Nucleus accumbens (tissue), 56 donors: ENCODE measurements around the gene FCER2.
"Not testable (repeated sequence)": the region's sequence is repeated elsewhere in the genome, so short reads cannot be mapped to it uniquely, and the experiment has no call there.

Experiments
- DNase-seq, 56 donors: peaks; one replicate each; lab custom pipeline; 2025; lab: John Stamatoyannopoulos, UW

Gene FCER2

DNA sequence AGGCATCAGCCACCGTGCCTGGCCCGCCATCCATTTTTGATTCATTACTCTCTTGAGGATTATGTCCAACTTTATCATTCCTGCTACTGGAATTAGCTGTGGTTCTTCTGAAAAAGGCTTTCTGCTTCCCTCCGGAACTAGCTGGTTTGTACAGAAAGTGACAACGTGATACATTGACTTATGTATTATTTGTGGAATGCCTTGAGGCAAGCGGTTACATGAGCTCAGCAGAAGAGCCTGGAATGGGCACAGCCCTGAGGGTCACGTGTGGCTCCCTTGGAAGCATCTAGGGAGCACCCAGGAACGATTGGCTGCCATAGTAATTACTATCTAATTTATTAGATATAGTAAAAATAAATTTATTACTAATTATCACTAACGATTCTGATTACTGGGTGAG, 47.5 kb downstream of the FCER2 start:
- no peak for DNase-seq

DNA sequence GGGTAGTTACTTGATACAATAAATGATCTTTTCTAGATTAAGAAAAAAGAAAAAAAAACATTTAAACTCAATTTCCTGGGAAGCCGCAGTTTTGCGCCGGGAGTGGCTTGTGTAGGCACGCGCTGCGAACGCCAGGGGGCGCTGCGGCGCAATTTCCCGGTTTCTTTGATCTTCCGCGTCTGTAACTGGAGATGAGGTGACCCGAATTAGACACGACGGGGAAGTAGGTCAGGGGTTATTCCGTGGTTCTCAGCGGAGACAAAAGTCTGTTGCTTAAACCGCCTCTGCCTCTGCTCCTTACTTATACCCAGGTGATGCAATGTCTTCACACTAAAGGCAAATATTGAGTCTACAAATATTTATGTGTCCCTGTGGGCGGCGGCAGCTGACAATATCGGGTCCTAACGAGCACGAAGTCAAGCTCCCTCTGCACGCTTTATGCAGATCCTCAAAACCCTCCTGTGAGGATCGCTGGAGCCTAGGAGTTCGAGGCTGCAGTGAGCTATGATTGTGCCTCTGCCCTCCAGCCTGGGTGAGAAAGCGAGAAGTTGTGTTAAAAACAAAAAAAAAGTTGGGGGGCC, 49.8 kb downstream of the FCER2 start:
- peak in 48 of 56 donors; percentile 4 to 86 (median 55) for DNase-seq

DNA sequence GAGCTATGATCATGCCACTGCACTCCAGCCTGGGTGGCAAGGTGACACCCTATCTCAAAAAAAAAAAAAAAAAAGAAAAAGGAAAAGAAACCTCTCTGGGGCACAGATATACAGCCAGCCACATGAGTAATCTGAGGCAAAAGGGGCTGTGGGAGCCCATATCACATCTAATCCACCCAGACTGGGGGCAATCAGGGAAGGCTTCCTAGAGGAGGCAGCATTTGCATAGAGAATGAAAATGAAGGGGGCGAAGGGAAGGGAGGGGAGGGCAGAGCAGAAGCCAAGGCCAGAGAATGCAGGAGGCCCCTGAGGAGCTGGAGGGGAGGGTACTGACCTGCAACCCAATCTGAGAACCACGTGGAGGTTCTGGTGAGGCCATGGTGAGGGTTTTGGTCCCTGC, 51.8 kb downstream of the FCER2 start:
- no peak for DNase-seq

DNA sequence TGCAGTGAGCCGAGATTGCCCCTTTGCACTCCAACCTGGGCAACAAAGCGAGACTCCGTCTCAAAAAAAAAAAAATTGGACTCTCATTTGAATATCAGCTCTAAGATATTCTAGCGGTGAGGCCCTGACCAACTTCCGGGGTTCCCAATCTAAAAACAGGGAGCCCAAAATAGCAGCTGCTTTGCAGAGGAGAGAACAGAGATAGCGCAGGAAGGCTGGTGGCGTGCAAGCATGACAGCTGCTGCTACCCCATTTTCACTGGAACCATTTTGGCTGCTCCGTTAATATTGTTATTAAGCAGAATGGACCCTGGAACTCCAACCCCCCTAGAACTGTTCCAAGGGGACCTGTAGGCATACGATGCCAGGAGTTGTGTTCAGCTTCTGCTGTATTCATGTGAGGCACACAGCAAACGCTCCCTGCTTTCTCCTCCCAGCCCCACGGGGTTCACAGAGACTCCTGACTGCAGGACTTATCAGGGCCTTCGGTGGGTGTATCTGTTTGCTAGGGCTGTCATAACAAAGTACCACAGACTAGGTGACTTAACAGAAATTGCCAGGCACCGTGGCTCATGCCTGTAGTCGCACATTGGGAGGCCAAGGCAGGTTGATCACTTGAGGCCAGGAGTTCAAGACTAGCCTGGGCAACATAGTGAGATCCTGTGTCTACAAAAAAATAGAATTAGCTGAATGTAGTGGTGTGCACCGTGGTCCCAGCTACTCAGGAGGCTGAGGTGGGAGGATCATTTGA, 53.5 kb downstream of the FCER2 start:
- DNase-seq = no peak

DNA sequence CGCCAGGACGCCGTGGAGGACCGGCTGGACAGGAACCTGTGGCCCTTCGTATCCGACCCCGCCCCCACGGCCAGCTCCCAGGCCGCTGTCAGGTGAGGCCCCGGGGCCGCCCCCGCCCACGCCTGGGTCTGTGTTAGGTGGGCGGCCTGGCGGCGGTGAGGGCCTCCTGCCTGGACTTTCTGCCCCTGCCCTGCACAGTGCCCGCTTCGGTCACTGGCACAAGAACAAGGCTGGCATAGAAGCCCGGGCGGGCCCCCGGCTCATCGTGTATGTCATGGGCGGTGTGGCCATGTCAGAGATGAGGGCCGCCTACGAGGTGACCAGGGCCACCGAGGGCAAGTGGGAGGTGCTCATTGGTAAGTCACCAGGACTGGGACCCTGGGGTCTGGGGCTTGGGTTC, 54.8 kb downstream of the FCER2 start:
- no peak for DNase-seq

DNA sequence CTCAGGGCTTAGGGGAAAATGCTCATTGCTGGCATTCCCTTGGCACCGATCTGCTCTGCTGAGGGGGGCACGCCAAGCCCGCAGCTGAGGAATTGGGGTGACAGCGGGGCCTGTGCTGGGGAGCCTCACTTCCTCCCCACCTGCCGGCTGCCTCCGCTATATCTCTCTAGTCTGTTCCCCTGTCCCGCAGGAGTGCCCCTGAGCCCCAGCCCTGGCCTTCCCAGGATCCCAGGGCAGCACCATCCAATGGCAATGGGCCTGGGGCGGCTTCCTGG, 55.6 kb downstream of the FCER2 start:
- no peak for DNase-seq

DNA sequence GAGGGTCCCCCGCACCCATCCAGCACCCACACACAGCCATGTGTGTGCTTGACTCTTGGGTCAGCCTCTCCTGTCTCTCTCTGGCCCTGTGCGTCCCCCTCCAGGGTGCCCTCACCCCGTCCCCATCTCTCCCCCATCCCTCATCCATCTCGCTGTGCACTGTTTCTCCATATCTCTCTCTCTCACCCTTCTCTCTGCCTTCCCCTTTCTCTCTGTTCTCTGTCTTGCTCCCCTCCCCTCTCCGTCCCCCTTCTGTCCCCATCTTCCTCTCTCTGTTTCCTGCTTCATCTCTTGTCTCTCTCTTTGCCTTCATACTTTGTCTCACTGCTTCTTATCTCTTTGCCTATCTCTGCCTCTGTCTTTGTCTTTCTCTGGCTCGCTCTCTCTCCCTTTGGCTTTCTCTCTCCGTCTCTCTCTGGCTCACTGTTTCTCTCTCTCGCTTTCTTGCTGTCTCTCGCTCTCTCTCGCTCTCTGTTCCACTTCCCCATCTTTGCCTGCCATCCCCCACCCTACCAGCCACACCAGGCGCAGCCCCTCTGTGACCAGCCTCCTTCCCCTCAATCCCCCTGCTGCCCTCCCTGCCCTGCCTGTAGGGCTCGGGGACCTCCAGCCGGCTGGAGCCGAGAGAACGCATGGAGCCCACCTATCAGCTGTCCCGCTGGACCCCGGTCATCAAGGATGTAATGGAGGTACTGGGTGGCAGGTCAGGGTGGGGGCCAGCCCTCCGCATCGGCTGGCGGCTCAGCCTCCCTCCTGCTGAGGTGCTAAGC, 56.1 kb downstream of the FCER2 start:
- no peak for DNase-seq

DNA sequence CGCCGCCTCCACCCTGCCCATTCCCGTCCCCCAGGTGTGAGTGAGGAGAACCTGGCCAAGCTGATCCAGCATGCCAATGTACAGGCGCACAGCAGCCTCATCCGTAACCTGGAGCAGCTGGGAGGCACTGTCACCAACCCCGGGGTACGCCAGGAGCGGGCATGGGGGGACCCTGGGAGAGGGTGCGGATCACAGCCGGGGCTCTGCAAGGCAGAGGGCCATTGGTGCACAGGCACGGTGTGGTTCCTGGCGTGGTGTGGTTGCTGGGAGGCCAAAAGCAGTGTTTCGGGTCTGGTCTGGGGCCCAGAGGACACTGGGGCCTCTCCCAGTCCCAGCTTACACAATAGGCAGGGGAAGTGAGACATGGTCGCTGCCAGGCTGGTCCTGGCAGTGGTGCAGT, 56.8 kb downstream of the FCER2 start:
- DNase-seq = no peak

DNA sequence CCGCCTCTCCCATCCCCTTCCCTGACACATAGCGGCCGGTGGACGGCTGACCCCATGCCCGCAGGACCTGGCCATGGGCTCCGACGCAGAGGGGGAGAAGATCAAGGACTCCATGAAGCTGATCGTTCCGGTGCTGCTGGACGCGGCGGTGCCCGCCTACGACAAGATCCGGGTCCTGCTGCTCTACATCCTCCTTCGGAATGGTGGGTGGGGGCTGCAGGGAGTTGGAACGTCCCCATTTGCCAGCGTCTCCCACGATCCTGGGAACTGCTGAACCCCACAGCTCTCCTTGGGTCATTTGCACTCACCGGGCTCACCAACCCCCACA, 57.4 kb downstream of the FCER2 start:
- DNase-seq = no peak

DNA sequence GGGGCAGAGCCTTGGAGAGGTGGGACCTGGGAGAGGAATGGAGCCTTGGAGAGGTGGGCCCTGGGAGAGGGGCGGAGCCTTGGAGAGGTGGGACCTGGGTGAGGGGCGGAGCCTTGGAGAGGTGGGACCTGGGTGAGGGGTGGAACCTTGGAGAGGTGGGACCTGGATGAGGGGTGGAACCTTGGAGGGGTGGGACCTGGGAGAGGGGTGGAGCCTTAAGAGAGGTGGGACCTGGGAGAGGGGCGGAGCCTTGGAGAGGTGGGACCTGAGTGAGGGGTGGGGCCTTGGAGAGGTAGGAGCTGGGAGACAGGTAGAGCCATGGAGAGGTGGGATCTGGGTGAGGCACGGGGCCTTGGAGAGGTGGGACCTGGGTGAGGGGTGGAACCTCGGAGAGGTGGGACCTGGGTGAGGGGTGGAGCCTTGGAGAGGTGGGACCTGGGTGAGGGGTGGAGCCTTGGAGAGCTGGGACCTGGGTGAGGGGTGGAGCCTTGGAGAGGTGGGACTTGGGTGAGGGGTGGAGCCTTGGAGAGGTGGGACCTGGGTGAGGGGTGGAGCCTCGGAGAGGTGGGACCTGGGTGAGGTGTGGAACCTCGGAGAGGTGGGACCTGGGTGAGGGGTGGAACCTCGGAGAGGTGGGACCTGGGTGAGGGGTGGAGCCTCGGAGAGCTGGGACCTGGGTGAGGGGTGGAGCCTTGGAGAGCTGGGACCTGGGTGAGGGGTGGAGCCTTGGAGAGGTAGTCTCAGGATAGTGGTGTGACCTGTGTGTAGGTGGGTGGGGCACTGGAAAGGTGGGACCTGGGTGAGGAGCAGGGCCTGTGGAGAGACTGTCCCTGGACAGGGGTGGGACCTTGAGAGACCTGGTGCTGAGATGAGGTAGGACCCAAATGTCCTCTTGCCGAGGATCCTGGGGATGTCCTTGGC, 58.0 kb downstream of the FCER2 start:
- DNase-seq = not testable (repeated sequence)

DNA sequence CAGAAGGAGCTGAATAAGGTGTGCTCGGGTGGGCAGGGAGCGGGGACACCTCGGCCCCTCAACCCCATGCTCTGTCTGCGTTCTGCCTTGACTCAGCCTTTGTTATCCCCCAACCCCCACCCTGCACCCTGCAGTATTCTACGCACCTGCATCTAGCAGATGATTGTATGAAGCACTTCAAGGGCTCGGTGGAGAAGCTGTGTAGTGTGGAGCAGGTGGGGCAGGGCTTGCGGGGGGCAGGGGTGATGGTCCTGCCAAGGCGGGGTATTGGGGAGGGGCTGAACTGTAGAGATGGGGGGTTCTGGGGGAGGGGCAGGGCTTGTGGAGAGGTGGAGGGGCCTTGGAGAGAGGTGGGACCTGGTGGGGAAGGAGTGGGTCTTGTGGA, 58.9 kb downstream of the FCER2 start:
- no peak for DNase-seq

DNA sequence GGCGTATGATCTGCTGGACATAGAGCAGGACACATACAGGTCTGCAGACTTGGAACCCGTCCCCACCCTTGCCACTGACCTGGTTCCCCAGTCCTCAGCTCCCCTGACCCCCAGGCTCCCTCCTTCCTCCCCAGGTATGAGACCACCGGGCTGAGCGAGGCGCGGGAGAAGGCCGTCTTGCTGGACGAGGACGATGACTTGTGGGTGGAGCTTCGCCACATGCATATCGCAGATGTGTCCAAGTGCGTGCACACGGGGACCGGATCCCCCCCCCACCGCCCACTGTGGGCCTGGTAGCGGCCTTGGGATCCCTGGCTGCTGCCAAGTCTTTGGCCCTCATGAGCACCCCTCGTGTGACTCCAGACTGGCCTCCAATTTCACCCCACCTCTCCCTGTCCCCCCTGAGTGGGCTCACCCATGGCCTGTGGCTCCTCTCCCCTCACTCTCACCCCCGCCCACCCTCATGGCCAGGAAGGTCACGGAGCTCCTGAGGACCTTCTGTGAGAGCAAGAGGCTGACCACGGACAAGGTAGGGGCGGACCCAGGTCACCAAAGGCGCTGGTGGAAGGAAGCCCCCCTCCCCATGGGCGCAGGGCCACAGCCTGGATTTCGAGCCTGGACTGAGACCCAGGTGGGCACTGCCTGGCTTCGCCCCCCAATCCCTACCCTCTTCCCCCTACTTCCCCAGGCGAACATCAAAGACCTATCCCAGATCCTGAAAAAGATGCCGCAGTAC, 59.5 kb downstream of the FCER2 start:
- no peak for DNase-seq

DNA sequence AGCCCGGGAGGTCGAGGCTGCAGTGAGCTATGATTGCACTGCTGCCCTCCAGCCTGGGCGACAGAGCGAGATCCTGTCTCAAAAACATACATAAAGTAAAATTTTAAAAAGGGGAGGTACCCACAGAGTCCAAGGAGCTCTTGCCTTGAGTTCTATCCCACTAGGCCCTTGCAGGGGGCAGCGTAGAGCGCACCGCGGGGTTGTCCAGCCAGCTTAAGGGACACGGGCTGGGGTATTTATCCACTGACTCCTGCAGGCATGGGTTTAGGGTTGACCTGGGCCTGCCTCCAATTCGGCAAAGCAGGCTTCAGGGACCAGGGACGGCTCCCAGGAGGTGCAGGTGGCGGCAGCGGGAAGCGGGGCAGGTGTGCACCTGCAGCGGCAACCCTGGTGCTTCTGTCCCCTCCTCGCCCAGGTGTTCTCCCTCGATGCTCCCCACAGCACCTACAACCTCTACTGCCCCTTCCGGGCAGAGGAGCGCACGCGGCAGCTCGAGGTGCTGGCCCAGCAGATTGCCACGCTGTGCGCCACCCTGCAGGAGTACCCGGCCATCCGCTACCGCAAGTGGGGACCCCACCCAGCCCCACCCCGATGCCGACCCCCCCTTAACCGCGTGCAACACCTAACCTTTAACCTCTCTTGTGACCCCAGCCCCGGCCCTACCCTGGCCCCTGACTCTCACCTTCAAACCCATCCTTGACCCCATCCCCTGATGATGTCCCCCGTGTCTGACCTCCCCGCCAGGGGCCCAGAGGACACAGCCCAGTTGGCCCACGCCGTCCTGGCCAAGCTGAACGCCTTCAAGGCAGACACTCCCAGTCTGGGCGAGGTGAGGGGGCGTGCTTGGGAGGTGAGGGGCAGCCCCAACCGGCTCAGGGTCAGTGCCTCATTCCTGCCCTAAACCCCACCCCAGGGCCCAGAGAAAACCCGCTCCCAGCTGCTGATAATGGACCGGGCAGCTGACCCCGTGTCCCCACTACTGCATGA, 60.3 kb downstream of the FCER2 start:
- no peak for DNase-seq

DNA sequence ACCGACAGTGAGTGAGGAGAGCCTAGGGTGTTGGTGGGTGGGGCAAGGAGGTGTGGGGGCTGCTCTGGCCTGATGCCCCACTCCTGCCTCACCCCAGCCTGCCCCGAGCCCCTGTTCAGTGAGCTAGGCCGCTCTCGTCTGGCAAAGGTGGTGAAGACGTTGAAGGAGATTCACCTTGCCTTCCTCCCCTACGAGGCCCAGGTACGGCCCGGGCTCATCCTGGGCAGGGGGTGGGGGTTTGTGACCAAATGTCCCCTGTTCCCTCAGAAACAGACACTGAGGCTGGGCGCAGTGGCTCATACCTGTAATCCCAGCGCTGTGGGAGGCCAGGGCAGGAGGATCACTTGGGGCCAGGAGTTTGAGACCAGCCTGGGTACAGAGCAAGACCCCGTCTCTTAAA, 61.1 kb downstream of the FCER2 start:
- DNase-seq = no peak

DNA sequence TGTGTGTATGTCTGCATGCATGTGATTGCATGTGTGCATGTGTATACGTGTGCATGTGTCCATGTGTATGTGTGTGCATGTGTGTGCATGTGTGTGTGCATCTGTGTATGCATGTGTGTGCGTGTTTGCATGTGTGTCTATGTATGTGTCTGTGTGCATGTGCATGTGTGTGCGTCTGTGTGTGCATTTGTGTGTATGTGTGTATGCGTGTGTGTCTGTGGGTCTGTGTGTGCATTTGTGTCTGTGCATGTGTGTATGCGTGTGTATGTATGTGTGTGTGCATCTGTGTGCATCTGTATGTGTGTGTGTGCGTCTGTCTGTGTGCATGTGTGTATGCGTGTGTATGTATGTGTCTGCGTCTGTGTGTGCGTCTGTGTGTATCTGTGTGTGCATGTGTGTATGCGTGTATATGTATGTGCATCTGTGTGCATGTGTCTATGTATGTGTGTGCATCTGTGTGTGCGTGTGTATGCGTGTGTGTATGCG, 62.0 kb downstream of the FCER2 start:
- DNase-seq = no peak

DNA sequence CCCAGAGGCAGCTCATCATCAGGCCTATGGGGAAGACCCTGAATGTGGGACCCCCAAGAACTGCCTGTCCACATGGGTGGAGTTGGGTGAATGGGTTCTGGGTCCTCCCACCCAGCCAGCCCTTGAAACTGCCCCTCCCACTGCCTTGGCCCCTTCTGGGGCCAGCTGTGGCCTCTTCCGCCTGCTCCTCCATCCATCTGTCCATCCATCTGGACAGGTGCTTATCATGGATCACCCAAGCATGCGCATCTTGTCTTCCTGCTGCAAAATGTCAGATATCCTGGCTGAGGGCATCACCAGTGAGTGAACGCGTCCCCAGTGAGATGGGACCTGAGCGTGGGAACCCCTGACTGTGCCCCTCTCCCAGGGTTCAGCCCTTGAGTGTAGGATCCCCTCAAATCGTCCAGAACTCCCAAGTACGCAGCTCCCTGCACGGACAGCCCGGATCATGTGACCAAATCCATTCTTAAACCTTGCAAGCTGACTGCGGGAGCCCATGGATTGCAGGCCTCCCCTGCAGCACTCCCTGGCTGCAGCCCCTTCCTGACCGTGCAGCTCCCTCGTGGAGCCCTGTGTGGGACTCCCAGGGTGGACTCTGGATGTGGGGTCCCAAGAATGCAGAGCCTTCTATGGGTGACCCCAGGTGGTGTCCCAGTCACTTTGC, 63.0 kb downstream of the FCER2 start:
- no peak for DNase-seq
